ENCODE results near the gene PDZD2. TPM values are rescaled to one million over a fixed set of nuclear protein-coding genes. Genes with fewer than 3 reads are reported as not detected.
A peak's percentile ranks its signal among the peaks of the same experiment; 100 is the strongest.
"Not testable (repeated sequence)": the region's sequence is repeated elsewhere in the genome, so short reads cannot be mapped to it uniquely, and the experiment has no call there.

The PDZD2 gene
- total RNA-seq, 1 donor from 2014 or later = 1.2 TPM

DNA sequence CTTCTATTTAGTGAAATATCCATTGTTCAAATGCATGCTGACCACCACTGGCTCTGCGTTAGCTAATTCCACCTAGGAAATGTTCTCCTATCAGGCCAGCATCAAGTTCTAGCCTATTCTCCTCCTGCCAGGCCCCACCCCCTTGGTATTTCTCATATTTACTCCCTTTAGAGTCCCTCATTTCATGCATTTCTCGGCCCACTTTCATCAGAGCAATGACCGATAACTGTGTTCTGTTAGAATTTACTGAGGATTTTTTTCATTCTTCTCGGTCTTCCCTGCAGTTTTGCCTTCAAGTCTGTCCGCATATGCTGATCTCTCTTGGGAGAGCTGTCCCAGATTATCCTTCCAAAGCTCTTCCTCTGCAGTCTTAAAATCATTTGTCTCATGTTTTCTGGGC is 391.8 kb downstream of the PDZD2 start:
- DNase-seq (ENCODE audit: low read depth in 2 of 2) = no peak

DNA sequence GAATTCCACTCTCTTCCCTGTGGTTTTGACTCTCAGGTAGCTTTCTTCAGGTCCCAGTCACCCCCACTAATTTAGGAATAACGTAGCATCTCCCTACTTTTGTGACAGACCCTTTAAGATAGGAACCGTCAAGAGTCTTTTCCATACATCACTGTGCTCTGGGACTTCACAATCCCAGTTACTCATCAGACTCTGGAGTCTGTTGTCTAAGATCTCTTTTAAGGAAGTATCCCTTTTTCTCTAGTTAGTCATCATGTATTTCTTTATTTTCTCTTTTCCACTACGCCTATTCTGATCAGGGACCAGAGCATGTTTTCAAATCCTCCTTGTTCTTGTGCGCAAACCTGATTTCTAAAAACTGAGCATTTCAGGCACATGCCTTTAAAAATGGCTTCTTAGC is 392.2 kb downstream of the PDZD2 start:
- DNase-seq (ENCODE audit: low read depth in 2 of 2) = no peak

GRCh38 chr5:32038523-32038922 is 399.6 kb downstream of the PDZD2 start:
- no peak for DNase-seq (ENCODE audit: low read depth in 2 of 2)

GRCh38 chr5:32039133-32039532 is 400.2 kb downstream of the PDZD2 start:
- DNase-seq (ENCODE audit: low read depth in 2 of 2) = not testable (repeated sequence)

- not testable (repeated sequence) for DNase-seq (ENCODE audit: low read depth in 2 of 2)
These were observed 400.7 kb downstream of the PDZD2 start for GRCh38 chr5:32039601-32040000.

- not testable (repeated sequence) for DNase-seq (ENCODE audit: low read depth in 2 of 2)
These were observed 401.3 kb downstream of the PDZD2 start for GRCh38 chr5:32040181-32040695.

- DNase-seq (ENCODE audit: low read depth in 2 of 2) = no peak
These were observed 403.6 kb downstream of the PDZD2 start for GRCh38 chr5:32042551-32042961.

DNA sequence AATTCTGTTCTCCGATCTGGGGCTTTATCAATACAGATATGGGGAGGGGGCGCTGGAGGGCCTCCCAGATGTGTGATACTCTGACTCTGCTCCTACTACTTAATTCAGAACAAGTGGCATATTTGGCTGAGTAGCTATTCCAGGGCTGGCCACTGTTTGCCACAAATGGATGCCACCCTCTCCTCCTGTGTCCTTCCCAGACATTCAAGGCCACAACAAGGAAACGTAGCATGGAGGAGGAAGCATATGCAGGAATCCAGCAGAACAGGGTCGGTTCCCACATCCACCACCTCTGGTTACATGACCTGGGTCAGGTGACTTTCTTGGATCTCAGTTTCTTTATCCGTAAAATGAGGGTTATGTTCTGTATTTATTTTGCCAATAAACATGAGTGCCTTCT is 404.2 kb downstream of the PDZD2 start:
- no peak for DNase-seq (ENCODE audit: low read depth in 2 of 2)

- DNase-seq (ENCODE audit: low read depth in 2 of 2) = no peak
These were observed 405.5 kb downstream of the PDZD2 start for GRCh38 chr5:32044434-32044833.

DNA sequence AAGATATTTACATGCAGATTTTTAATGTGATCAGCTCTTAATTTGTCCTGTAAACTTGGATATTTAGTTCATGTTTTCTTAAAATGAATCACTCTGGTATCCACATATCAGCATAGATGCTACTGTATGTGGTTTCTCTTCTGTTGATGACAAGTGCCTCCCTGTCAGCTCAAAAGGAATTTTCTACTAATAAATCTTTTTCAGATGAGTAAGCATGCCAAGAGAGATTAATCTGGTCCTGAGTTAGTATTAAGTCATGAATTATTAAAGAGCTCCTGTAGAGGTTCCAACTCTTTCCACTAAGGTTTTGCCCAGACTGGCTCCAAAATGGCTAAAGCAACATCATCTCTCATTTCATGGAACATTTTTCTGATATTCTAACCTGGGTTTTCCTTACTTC is 406.0 kb downstream of the PDZD2 start:
- DNase-seq (ENCODE audit: low read depth in 2 of 2) = no peak

- no peak for DNase-seq (ENCODE audit: low read depth in 2 of 2)
These were observed 408.1 kb downstream of the PDZD2 start for GRCh38 chr5:32047056-32047455.

DNA sequence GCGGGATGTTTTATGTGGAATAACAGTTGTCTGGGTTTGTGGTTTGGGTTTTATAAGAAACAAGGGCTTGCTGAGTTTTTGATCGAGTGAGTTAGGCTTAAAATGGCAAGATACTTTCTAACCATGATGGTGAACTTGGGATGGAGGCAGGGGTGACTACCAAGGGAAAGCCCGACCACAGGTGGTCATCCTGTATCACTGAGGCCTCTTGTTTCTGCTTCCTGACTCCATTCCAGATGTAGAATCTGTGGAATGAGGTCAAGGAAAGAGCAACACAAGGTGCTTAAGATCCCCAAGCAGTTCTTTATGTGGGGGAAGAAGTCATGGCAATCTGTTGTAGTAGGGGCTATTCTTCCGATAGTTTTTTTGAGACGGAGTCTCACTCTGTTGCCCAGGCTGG is 412.9 kb downstream of the PDZD2 start:
- DNase-seq (ENCODE audit: low read depth in 2 of 2) = no peak

GRCh38 chr5:32055891-32056866 is 417.2 kb downstream of the PDZD2 start:
- no peak for DNase-seq (ENCODE audit: low read depth in 2 of 2)

DNA sequence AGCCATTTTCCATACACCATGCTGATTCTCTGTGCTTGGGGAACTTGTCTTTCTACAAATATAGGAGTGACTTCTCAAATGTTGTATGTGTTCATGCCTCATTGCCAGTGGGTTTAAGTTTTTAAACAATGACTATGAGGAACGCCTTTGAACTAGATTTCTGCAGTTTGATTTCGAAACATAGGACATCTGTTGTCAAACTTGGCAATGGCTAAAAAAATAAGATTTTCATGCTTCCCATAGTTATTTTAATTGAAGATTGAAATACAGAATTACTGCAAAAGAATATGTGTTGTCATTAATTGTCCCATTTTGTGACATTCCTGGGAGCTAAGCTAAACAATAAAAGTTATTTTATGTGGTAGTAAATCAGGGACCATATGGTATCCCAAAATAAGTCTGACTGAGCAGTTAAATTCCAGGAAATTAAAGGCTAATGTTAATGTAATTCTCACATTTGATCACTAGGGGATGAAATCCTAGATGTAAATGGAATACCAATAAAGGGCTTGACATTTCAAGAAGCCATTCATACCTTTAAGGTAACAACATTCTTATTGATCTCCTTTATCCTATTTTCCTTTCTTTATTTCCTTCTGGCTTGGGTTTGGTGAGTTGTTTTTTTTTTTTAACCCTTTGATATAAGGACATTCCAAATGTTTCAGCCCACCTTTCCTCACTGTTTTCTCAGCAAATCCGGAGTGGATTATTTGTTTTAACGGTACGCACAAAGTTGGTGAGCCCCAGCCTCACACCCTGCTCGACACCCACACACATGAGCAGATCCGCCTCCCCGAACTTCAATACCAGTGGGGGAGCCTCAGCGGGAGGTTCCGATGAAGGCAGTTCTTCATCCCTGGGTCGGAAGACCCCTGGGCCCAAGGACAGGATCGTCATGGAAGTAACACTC is 418.5 kb downstream of the PDZD2 start:
- no peak for DNase-seq (ENCODE audit: low read depth in 2 of 2)

- DNase-seq (ENCODE audit: low read depth in 2 of 2) = no peak
These were observed 419.2 kb downstream of the PDZD2 start for GRCh38 chr5:32058101-32058500.

GRCh38 chr5:32058997-32059396 is 420.1 kb downstream of the PDZD2 start:
- no peak for DNase-seq (ENCODE audit: low read depth in 2 of 2)

DNA sequence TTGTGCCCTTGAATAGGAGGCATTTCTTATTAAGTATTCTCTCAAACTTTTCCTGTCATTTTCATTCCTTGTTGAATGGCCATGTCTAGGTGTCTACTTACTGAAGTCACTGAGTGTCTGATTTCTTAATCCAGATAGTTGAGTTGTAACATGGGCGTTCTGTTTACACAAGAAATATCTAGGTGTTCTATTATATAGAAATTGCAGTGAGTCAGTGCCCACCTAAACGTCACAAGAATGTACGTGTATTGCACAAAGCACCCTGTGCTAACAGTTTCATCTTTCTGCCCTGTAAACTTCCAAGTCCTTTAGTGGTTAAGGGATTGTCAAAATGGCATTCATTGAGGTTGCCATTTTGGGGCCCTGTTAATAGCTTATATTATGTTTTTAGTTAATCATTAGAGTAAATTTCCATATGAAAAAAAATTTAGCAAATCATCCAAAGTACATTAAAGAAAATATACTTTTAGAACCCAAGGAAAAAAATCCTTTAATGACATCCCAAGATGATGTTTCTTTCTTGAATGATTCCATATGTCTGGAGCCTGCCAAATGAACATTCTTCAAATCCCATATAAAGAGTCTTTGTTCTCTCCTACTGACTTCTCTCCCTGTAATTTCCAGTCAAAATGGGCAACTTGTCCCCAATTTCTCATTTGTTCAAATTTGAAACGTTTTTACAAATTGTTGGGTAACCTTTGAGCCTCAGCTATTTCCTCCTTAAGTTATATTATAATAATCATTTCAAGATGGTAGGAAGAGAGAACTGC is 421.0 kb downstream of the PDZD2 start:
- DNase-seq (ENCODE audit: low read depth in 2 of 2) = no peak

DNA sequence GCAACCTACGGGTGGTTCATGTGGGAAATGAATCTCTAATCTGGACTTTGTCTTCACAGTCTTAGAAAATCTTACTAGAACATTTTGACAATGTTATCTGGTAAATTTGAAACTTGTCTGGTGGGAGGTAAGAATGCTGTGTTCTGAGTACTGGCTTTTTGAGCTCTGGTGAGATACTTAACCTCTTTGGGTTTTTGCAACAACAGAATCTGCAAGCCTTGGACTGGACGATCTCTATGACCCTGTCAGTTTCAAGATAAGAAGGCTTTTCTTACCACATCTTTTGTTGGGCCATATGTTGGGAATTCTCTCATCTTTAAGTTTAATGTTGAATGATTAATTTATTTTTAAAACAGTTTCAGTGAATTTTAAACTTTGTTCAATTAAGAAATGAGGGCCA is 422.3 kb downstream of the PDZD2 start:
- no peak for DNase-seq (ENCODE audit: low read depth in 2 of 2)

GRCh38 chr5:32066448-32066847 is 427.5 kb downstream of the PDZD2 start:
- no peak for DNase-seq (ENCODE audit: low read depth in 2 of 2)

DNA sequence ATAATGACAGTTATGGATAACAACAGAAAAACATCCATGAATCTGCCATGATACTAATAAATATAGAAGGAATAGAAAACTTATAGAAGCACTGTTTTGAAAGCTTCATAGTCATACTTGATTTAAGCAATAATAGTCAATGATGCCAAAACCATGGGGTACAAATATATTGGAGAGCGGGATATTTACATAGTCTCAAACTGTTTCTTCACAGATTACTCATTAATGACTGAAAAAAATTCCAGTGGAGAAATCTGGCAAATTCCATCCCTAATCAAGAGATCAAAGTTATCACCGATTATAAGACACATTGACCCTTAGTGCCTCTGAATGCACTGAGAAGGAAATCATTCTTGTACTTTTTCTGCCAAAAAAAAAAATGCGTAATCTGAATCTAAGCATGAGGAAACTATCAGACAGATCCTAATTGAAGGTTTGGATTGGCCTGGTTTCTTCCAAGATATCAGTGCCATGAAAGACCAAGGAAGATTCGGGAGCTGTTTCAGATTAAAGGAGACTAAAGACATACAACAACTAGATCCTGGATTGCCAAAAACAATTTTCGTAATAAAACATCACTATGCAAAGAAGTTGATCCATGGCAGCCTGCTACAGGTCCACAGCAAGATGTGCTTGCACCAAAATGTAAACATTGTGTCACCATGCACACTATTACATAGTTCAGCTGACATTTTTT is 429.0 kb downstream of the PDZD2 start:
- DNase-seq (ENCODE audit: low read depth in 2 of 2) = no peak

- DNase-seq (ENCODE audit: low read depth in 2 of 2) = peak; percentile 29 to 84
These were observed 429.6 kb downstream of the PDZD2 start for GRCh38 chr5:32068561-32068960.
